Stimulated activated CD8-positive, alpha-beta memory T cell treated with anti-CD3 and anti-CD28 coated beads, Interleukin-7, amount 100 ng/mL, for 1 hour (primary cell): ENCODE data around the gene ERFE.
"Not testable (repeated sequence)": the region's sequence is repeated elsewhere in the genome, so short reads cannot be mapped to it uniquely, and the experiment has no call there.

Experiments
- DNase-seq, 2 donors: peaks; one replicate each; pipeline ENCODE4 v3.0.0-alpha.2; 2020; ENCODE audit warnings: low read depth in 2 of 2

ERFE gene

DNA sequence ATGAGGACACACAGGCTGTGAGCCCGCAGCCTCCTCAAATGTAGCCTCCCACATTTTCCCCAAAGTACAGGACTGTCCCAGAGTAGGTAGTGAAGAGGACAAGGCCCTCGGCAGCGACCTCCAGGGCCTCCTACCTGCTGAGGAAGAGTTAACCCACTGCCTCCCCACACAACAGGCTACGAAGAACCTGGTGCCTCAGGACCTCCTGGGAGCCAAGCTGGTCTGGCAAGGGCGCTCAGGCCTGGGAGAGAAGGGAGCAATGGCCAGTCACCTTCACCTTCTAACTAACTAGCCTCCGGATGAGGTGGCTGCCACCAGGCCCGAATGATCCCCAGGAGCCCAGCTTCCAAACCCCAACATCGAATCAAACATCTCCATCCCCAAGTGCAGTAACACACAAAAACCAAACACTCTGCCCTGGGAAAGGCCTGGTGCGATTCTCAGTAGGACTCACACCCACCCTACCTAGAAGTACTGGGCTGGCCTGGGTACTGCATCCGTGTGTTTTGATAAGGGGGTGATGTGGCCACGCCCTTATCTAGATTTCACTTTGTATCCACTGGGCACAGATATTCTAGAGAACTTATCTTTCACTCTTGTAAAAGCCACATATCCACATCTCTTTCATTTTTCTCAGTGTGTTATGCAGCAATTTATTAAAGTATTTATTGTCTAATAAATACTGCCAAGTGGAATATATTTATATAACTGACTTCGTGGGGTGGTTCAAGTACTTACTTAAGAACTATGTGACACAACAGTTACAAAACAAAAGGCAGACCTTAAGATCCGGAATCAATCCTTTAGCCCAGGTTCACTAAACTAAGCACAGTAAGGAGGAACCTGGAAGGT lies 9.7 kb downstream of the ERFE start:
- DNase-seq = no peak

GRCh38 chr2:238169048-238169707 lies 10.4 kb downstream of the ERFE start:
- no peak for DNase-seq

GRCh38 chr2:238169708-238170251 lies 11.0 kb downstream of the ERFE start:
- no peak for DNase-seq

GRCh38 chr2:238170386-238171071 lies 11.8 kb downstream of the ERFE start:
- no peak for DNase-seq

DNA sequence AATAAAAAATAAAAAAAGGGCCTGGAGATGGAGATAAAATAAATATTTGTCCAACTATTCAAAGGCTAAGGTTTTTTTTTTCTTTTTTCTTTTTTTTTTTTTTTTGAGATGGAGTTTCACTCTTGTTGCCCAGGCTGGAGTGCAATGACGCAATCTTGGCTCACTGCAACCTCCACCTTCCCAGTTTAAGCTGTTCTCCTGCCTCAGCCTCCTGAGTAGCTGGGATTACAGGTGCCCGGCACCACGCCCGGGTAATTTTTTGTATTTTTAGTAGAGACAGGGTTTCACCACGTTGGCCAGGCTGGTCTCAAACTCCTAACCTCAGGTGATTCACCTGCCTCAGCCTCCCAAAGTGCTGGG lies 12.3 kb downstream of the ERFE start:
- not testable (repeated sequence) for DNase-seq

DNA sequence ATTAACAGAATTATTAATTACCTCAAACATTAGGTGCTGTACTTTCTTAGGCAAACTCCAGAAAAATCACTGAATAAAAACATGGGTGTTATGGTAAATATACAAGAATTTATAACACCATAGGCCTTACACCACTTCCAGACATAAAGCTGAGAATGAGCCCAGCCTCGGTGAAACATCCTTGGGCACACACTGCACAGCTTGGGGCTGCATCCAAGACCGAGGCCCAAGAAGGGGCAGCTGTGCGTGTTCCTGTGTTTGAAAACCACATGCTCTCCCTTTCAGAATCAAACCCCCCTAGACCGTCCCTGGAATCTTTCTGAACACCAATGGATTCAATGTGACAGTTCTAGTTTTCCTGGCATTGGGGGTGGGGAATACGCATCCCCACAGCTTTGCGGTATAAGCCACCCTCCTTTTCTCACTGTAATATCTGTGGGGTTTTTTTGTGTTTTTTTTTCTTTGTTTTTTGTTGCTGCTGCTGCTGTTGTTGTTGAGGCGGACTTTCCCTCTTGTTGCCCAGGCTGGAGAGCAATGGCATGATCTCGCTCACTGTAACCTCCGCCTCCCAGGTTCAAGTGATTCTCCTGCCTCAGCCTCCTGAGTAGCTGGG lies 12.9 kb downstream of the ERFE start:
- no peak for DNase-seq

DNA sequence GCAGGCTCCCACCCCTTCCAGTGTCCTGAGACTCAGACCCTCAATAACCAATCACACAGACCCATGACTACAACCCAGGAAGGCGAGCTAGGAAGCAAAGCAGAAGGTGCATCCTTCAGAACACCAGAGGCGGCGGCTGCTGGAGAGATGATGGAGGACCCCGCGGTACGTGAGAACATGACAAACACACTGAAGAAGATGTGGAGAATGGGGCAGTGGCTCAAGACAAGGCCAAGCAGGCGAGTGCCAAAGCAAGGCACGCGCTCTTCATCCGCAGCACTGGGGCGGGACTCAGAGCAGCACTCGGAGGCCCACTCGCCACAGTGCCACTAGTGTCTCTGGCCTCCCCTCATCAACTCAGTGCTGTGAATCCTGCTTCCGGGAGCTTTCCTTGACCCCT lies 13.7 kb downstream of the ERFE start:
- DNase-seq = no peak

- DNase-seq = no peak
These were observed 14.9 kb downstream of the ERFE start for GRCh38 chr2:238173692-238174091.

- DNase-seq = no peak
These were observed 15.5 kb downstream of the ERFE start for GRCh38 chr2:238174291-238174690.

- no peak for DNase-seq
These were observed 15.9 kb downstream of the ERFE start for GRCh38 chr2:238174701-238175100.

DNA sequence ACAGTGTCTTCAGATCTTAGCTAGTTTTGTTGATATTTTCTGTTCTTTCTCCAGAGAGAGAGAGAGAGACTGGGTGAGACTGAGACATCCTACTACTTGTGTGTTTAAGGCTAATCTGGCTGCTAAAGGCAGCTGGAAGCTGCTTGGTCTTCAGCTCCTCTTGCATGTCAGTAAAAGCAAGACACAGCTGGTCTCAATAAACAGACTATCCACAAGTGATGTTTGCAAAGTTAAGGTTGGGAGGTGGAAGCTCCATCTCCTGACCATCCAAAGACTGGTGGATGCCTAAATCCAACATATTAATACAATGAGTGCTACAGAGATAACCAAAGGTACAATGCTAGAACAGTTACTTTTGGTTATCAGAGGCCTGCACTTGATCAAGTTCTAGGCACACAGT lies 17.8 kb downstream of the ERFE start:
- no peak for DNase-seq

DNA sequence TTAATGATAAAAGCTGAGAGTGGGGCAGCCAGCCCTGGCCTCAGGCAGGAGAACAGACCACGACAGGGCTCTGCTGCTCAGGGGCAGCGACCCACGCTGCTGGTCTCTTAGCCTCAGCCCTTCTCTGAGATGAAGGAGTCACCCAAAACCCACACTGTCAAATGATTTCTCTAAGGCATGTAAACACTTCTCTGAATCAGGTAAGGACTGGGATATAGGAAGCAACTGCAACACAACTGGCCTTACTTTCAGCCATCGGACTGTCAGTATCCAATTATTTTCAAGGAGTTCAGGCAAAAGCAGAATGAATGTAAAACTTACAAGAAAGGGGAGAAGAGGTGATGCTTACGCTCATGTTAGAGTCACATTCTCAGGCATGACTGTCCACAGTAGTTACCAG lies 21.8 kb downstream of the ERFE start:
- DNase-seq = no peak

GRCh38 chr2:238182362-238182761 lies 23.6 kb downstream of the ERFE start:
- no peak for DNase-seq

DNA sequence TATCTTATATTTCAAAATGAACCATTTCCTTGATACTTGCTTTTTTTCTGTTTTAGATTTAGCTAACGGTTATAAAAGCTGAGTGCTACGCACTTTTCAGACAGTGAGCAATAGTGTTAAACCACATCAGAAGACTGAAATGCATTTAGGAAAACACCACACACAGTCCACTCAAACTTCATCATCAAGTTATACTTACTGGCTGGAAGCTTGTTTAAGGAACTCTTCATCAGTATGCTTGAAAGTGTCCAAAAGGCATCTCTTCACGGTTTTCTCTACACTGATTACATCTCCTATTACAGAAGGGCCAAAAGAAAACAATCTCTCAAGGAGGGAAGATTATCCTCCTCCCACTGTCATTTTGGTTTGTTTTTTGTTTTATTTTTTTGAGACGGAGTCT lies 25.1 kb downstream of the ERFE start:
- DNase-seq = no peak

DNA sequence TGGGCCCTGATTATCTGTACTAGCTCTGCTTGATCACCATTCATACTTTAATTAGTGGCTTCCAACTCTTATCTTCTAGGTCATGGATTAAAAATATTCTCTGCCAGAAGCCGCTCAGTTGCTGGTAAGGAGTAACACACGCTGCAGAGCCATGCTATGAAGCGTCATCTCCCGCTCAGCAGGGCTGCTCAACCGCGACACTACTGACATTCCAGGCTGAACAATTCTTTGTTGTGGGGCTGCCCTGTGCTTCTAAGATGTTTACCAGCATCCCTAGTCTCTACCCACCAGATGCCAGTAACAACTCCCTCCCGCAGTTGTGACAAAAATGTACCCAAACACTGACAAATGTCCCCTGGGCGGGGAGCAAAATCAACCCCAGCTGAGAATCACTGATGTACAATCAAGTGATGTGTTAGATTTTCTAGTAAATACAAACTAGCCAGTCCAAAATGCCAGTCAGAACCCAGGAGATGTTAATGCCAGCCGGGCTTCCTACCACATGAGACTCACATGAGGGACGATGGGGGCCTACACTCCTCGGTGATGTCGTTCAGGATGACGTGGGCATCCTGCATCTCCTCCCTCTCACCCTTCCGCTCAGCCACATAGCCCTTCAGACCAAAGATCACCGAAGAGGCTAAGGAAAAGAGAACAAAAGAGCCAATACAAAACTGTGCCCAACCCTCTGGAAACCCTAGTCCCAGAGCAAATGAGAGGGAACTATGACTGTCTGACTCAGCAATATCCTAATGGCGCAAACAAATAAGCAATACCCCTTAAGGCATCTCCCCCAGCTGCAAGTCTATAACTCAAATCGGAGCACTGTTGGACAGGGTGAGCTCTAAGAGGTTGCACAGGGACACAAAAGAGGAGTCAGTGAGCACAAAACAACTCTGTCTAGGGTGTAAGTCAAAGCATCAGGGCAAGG lies 29.1 kb downstream of the ERFE start:
- DNase-seq = no peak

- no peak for DNase-seq
These were observed 31.7 kb downstream of the ERFE start for GRCh38 chr2:238190445-238190844.

- DNase-seq = no peak
These were observed 43.7 kb downstream of the ERFE start for GRCh38 chr2:238202326-238203093.

GRCh38 chr2:238203094-238203972 lies 44.6 kb downstream of the ERFE start, which contains the start of gene ILKAP:
Gene ILKAP, minus strand, starts transcription at chr2:238203695. Its CDS starts 142 bp downstream, at chr2:238203553.
- DNase-seq = peak; percentile 71 to 73
